GM06990 (cell line): ENCODE data around the gene TARS2.

Source experiments
- DNase-seq: peaks from one replicate; pipeline ENCODE4 v3.0.0-alpha.2; 2011; ENCODE audit not compliant: insufficient read length; ENCODE audit errors: extremely low read depth
- H3K27me3 ChIP-seq: replicated peaks from 2 replicates; pipeline ENCODE4 v1.6.0; 2011; ENCODE audit warnings: low read length; ENCODE audit not compliant: control insufficient read depth, insufficient read depth
- H3K36me3 ChIP-seq: 2 replicates; pipeline ENCODE4 v1.5.1; 2011; ENCODE audit warnings: low read length; ENCODE audit not compliant: control insufficient read depth, insufficient read depth
- H3K4me3 ChIP-seq: replicated peaks from 2 replicates; pipeline ENCODE4 v1.5.1; 2011; ENCODE audit warnings: low read depth, mild to moderate bottlenecking, control low read depth, low read length
- CTCF ChIP-seq: IDR thresholded peaks from 2 replicates; pipeline ENCODE4 v1.5.1; 2011; ENCODE audit warnings: low read length, control low read depth, mild to moderate bottlenecking, inconsistent platforms; ENCODE audit not compliant: insufficient read depth, poor library complexity, severe bottlenecking

Gene TARS2

GRCh38 chr1:150469291-150469690 lies 17.9 kb upstream of the TARS2 start:
- Histone ChIP-seq H3K36me3 (peaks cover 18% of the 10 kb centered on the region), H3K27me3 (no peaks in the 10 kb centered on the region), H3K4me3 (no peak overlapping the region)
- DNase-seq = no peak
- no peak for TF ChIP-seq CTCF

GRCh38 chr1:150472601-150473200 lies 14.5 kb upstream of the TARS2 start:
- H3K36me3 ChIP-seq = peaks cover 18% of the 10 kb centered on the region
- DNase-seq = no peak
- no peak for TF ChIP-seq CTCF
- H3K4me3 ChIP-seq = no peak overlapping the region
- no peaks in the 10 kb centered on the region for H3K27me3 ChIP-seq

GRCh38 chr1:150473659-150474058 lies 13.6 kb upstream of the TARS2 start:
- no peak for TF ChIP-seq CTCF
- Histone ChIP-seq H3K36me3 (peaks cover 18% of the 10 kb centered on the region), H3K4me3 (no peak overlapping the region), H3K27me3 (no peaks in the 10 kb centered on the region)
- DNase-seq = no peak

- H3K27me3 ChIP-seq = no peaks in the 10 kb centered on the region
- DNase-seq = no peak
- no peak overlapping the region for H3K4me3 ChIP-seq
- no peak for TF ChIP-seq CTCF
- peaks cover 18% of the 10 kb centered on the region for H3K36me3 ChIP-seq
Measured at GRCh38 chr1:150474869-150475268, 12.3 kb upstream of the TARS2 start.

GRCh38 chr1:150476754-150477153 lies 10.5 kb upstream of the TARS2 start:
- Histone ChIP-seq H3K36me3 (peaks cover 8% of the 10 kb centered on the region), H3K4me3 (no peak overlapping the region), H3K27me3 (no peaks in the 10 kb centered on the region)
- no peak for DNase-seq
- no peak for TF ChIP-seq CTCF

GRCh38 chr1:150477320-150477719 lies 9.9 kb upstream of the TARS2 start:
- Histone ChIP-seq H3K36me3 (peaks cover 4% of the 10 kb centered on the region), H3K4me3 (no peak overlapping the region), H3K27me3 (no peaks in the 10 kb centered on the region)
- DNase-seq = no peak
- no peak for TF ChIP-seq CTCF
